GM12878 (cell line): Measurements from ENCODE around the gene AGAP9. TPM values are rescaled to one million over a fixed set of nuclear protein-coding genes. Genes with fewer than 3 reads are reported as not detected.

Experiments
- CBX5 ChIP-seq: sonication (generic); IDR thresholded peaks from 2 replicates; pipeline ENCODE4 v1.6.1; 2016; ENCODE audit warnings: low read depth, moderate library complexity, mild to moderate bottlenecking, inconsistent platforms
- EGR1 ChIP-seq, 2 experiments: IDR thresholded peaks; 1 replicate in 1 of 2; 2 replicates in 1 of 2; pipeline ENCODE4 v1.6.1; 2011 to 2012; ENCODE audit warnings: low read depth in 2 of 2, low read length in 2 of 2, borderline replicate concordance in 1 of 2, mild to moderate bottlenecking in 1 of 2, moderate library complexity in 1 of 2
- ETV6 ChIP-seq, 2 experiments: fragments of 450-650 bp in 1 of 2; IDR thresholded peaks in 1 of 2; conservative IDR thresholded peaks in 1 of 2; 2 replicates each; pipeline ENCODE4 v1.6.1; 2014; ENCODE audit warnings: antibody characterized with exemption in 1 of 2, borderline replicate concordance in 1 of 2, low read depth in 1 of 2, mild to moderate bottlenecking in 1 of 2, moderate library complexity in 1 of 2
- GABPA ChIP-seq: IDR thresholded peaks from 2 replicates; pipeline ENCODE4 v1.6.1; 2014; ENCODE audit warnings: antibody characterized with exemption, low read depth, mild to moderate bottlenecking, inconsistent platforms
- IKZF1 ChIP-seq: fragments of 450-650 bp; conservative IDR thresholded peaks from 2 replicates; pipeline ENCODE4 v1.6.1; 2017; ENCODE audit warnings: antibody characterized with exemption, mild to moderate bottlenecking
- NBN ChIP-seq: fragments of 450-650 bp; IDR thresholded peaks from 2 replicates; pipeline ENCODE4 v1.6.1; 2016
- PML ChIP-seq: IDR thresholded peaks from 2 replicates; pipeline ENCODE4 v1.6.1; 2012; ENCODE audit warnings: low read length, inconsistent platforms
- POLR2A ChIP-seq: IDR thresholded peaks from 2 replicates; pipeline ENCODE4 v1.6.1; 2011; ENCODE audit warnings: low read depth, mild to moderate bottlenecking, low read length
- POLR2AphosphoS5 ChIP-seq: IDR thresholded peaks from 2 replicates; pipeline ENCODE4 v1.6.1; 2011; ENCODE audit warnings: mild to moderate bottlenecking, low read length, inconsistent platforms
- RELB ChIP-seq: fragments of 450-650 bp; IDR thresholded peaks from 2 replicates; pipeline ENCODE4 v1.6.1; 2017; ENCODE audit warnings: low read depth, mild to moderate bottlenecking, moderate library complexity
- SIX5 ChIP-seq: IDR thresholded peaks from 2 replicates; pipeline ENCODE4 v1.6.1; 2011; ENCODE audit warnings: mild to moderate bottlenecking, low read depth, low read length, moderate library complexity; ENCODE audit not compliant: severe bottlenecking
- SMAD5 ChIP-seq: IDR thresholded peaks from 2 replicates; pipeline ENCODE4 v1.6.1; 2016; ENCODE audit warnings: antibody characterized with exemption, low read depth
- TAF1 ChIP-seq: IDR thresholded peaks from 2 replicates; pipeline ENCODE4 v1.6.1; 2011; ENCODE audit warnings: mild to moderate bottlenecking, low read depth, low read length, borderline replicate concordance
- TCF12 ChIP-seq: IDR thresholded peaks from 2 replicates; pipeline ENCODE4 v1.6.1; 2011; ENCODE audit warnings: low read depth, mild to moderate bottlenecking, low read length
- YY1 ChIP-seq: IDR thresholded peaks from 2 replicates; pipeline ENCODE4 v1.6.1; 2011; ENCODE audit warnings: low read depth, mild to moderate bottlenecking, low read length
- ZBTB40 ChIP-seq: fragments of 450-650 bp; IDR thresholded peaks from 2 replicates; pipeline ENCODE4 v1.6.1; 2016; ENCODE audit warnings: mild to moderate bottlenecking, moderate library complexity, borderline replicate concordance
- polyA plus RNA-seq, 11 experiments: library from polyadenylated mRNA; depleted of rRNA in 4 of 11; unstranded in 6 of 11; stranded (reverse) in 5 of 11; fragments of >200 nt; fragmentation: Nextera tagmentation in 4 of 11; fragmentation: Illumina TruSeq in 1 of 11; extraction: Ambion mirVana in 4 of 11; extraction: Trizol in 1 of 11; gene quantifications; 1 replicate in 1 of 11; 2 replicates in 10 of 11; pipeline versions ENCODE4 v1.2.1 to v1.2.3, GENCODE V29; 2011 to 2016; ENCODE audit warnings: inconsistent platforms in 2 of 11, missing spikeins in 2 of 11, low read depth in 1 of 11
- total RNA-seq, 4 experiments: library from RNA; depleted of rRNA in 3 of 4; stranded (reverse); fragments of >200 nt in 3 of 4; fragmentation: Illumina TruSeq in 1 of 4; extraction: Trizol in 1 of 4; gene quantifications; 2 replicates each; pipeline versions ENCODE4 v1.2.1 to v1.2.3, GENCODE V29; 2013 to 2021

The AGAP9 gene
- total and polyA plus RNA-seq, 10 of the 15 experiments (the other 5 are each of a cell fraction or from before 2014, with no cell fraction given): 0.32 to 8.8 (median 3.6) TPM

GRCh38 chr10:47553214-47553859 is 29.9 kb upstream of the AGAP9 start (continued):
- peak; percentile 98 for TF ChIP-seq ZBTB40
- TF ChIP-seq GABPA: peak; percentile 91
- TF ChIP-seq PML: 0 out of 2 replicates have a peak, but pooled peaks have one; percentile 36
- TF ChIP-seq ETV6 (conservative IDR thresholded peaks at IDR 0.05 in 1 of 2, IDR thresholded peaks at IDR 0.05 in 1 of 2; ENCODE audit: borderline replicate concordance in 1 of 2, low read depth in 1 of 2): 0 out of 4 replicates have a peak, but pooled peaks of 1 of the 2 experiments have one; percentile 27
- peak; percentile 72 for TF ChIP-seq POLR2A
- TF ChIP-seq RELB: peak; percentile 74
- TF ChIP-seq TAF1: peak; percentile 90
- TF ChIP-seq TCF12: peak; percentile 66; the same call in 1 of the 2 replicates
- peak; percentile 64 for TF ChIP-seq YY1
- TF ChIP-seq IKZF1: peak; percentile 63
- peak; percentile 58; the same call in 1 of the 2 replicates for TF ChIP-seq SMAD5
- TF ChIP-seq EGR1 (IDR thresholded peaks at IDR 0.05; ENCODE audit: borderline replicate concordance in 1 of 2, low read depth in 2 of 2, low read length in 2 of 2): peak in 1 of 2 experiments; percentile 33; a peak in 1 of 3 replicates
- TF ChIP-seq SIX5: peak; percentile 52
- peak; percentile 76; the same call in 1 of the 2 replicates for TF ChIP-seq POLR2AphosphoS5
- 0 out of 2 replicates have a peak, but pooled peaks have one; percentile 67 for TF ChIP-seq CBX5
- peak; percentile 48; the same call in 1 of the 2 replicates for TF ChIP-seq NBN
